Activated T-cell treated with anti-CD3 and anti-CD28 coated beads for 24 hours (primary cell): ENCODE results near the gene CA5A.

Experiments used
- DNase-seq: peaks from one replicate; pipeline ENCODE4 v3.0.0-alpha.2; 2020; ENCODE audit warnings: low read depth

Gene CA5A

DNA sequence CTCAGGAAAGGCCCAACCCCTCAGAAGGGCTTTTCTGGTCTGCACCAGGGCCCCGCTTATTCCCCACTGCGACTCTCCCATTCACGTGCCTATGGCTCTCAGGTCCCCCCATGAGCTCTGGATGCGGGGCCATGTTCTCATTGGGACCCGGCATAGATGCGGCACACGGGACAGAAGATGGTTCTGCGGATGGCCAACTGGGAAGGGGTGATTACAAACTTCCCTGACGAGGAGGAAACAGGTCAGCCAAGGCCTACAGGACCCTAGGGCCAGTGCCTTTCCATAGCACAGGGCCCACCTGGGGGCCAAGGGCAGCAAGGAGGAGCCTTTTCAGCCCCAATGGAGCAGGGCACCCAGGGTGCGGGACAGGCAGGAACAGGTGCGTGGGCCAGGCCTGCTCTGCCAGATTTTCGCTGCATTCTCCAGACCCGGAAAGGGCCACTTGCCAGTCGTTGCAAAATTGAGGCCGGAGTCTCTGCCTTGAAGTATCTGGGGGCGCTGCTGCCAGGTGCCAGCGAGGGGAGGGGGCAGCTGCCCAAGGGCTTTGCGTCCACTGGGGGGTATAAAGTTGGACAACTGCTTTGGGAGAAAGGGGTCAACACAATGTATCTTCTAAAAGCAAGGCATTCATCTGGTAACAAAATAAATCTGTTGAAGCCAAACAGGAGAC lies 87.5 kb downstream of the CA5A start:
- DNase-seq, result no peak

DNA sequence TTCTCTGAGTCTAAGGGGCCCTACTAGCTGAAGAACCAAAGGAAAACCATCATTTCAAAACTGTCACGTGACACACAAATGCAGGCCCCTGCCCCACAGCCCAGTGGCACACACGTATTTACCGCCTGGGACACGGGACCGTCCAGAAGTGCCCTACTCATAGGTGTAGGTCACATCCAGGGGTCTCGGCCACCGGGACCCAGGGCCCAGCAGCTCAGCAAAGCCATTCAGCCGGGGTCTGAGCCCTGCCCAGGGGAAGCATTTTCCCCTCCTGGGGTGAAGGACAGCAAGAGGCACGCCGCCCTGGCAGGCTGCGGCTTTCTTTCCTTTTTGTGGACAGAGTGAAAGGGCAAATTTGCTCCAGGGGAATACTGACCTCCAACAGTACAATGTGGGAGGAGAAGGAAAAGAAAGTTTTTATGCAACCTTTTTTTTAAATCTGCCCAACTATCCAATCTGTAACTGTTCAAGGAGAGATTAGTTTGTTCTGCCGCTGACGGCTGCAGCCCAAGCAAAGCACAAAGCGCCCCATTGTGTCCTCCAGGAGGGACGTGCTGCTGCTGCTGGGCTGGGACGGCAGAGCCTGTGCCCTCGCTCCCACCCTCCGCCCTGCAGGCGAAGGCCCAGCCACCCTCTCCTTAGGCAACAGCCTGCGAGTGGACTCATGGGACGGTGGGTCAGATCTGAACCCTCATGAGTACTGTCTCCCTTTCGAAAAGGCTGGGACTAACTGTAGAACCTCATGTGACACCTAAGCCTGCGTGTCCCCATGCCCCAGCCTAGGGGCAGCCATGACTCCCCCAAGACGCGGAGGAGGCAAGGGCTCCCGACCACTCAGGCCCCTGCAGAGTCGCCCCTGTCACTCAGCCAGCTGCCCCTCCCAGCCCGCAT lies 88.3 kb downstream of the CA5A start:
- no peak for DNase-seq

DNA sequence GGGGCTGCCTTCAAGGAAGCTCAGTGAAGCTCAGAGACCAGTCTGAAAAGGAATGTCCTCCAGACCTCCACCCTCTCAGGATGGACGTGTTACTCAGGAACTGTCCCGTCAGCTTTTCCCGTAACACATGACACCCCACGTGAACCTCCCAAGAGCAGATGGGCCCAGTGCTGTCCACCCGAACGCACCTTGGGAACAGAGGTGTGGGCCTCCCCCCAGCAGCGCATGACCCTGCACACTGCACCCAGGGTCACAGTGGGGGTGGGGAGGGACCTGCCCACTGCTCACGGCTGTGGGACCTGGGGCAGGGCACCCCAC lies 88.9 kb downstream of the CA5A start:
- DNase-seq, result no peak

DNA sequence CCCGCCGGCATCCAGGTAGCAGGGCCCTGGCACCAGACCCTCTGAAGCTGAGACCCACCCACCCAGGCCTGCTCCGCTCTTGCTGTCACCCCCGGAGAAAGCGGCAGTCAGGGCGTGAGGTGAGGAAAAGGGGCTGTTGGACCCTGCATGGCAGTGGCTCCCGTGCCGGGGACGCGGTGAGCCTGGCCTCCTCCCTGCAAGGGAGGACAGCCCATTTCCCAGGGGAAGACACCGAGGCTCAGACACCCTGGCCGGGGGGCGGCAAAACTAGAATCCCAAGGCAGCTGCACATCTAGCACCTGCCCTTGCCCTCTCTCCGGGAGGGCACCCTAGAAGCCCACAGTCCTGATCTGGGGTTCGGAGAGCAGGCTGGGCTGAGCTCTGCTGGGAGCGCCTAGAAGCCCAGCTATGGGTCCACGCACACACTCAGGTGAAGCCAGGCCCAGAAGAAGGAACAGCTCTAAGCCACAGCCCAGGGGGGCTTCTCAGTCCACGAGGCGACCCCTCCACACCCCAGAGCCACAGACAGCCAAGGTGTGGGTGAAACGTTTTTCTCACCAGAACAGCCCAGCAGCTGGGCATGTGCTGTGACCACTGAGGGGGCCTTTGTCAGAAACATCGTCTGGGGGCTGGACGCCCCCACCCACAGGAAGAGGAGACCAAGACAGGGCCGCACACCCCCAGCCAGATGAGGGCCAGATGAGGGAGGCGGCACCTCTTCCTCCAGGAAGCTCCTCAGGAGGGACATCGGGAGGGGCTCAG lies 89.4 kb downstream of the CA5A start:
- no peak for DNase-seq

DNA sequence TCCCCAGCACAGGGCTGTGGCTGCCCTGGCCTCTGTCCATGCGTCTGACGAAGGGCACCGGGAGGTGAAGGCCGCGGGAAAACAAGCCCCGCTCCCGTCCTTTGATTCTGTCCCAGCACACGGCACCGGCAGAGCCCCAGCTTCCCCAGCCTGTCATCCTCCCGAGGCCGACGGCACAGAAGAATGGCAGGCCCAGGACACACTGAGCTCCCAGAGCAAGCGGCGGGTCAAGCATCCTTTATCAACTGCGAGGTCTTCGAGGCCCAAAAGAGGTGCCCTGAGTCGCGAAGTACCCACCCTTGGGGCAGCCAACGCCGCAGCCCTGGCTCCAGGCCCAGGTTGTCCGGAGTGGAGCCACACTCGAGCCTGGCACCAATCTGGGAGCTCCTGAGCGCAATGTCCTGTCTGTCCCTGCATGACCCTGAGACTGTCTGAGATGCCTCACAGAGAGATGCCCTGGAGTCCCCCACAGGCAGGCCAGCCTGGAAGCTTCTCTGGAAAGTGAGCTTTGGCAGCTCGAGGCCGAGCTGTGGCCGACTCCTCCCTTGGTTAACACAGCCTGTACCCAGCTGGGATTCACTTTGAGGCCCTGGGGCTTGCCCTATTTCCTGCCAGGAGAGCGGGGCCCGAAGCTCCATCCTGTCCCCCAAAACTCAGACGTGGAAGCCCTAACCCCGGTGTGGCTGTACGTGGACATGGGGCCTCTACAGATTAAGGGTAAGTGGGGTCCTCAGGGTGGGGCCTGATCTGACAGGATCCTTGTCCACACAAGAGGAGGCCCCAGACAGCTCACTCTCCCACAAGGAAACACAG lies 90.3 kb downstream of the CA5A start:
- no peak for DNase-seq

DNA sequence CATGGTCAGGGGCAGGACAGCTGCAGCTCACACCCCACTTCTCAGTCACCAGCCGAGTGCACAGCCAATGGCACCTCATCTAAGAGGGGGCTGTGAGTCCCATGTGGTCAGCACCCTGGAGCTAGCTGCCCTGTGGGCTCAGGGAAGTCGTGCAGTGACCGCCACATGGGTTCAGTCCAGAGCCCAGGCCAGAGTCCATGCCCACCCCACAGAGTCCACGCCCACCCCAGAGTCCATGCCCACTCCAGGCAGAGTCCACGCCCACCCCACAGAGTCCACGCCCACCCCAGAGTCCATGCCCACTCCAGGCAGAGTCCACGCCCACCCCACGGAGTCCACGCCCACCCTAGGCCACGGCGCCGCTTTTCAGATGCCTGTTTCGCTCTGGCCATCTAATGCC lies 91.1 kb downstream of the CA5A start:
- no peak for DNase-seq

DNA sequence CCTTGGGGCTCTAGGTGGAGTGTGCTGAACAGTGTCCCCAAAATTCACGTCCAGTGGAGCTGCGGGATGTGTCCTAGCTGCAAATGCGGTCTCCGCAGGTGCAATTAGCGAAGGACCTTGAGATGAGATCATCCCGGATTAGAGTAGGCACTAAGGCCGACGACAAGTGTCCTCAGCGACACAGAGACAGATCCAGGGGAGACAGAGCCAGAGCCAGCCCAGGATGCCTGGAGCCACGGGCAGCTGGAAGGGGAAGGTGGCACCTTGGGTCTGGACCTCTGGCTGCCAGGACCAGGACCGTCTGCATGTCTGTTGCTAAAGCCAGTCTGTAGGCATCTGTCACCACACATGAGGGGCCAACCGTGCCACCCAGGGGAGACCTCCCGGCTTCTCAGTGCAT lies 91.5 kb downstream of the CA5A start:
- no peak for DNase-seq

DNA sequence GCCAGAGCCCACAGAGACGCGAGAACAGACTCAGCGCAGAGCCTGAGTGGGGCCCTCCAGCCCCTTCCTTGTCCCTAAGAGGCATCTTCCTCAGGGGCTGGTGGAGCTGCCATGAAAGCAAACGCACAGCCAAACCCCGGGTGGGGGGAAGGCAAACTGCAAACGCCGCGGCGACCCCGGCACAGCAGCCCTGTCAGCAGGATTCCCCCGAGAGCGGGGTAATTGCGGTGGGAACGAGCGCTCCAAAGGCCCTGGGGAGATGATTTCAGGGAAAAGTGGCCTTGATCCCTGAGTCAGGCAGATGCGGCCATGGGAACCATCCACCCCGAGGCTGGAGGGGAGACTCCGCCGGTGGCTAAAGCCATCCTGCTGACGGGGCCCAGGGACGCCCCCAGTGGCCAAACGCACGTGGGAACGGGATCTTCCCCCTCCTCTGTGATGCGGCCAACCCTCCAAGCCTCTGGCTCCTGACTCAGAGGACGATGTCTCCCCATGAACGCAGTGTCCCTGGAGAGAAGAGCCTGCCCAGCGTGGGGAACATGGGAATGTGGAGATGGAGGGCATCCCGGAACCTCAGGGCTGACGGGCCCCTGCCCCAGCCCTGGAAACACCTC lies 92.1 kb downstream of the CA5A start:
- no peak for DNase-seq

DNA sequence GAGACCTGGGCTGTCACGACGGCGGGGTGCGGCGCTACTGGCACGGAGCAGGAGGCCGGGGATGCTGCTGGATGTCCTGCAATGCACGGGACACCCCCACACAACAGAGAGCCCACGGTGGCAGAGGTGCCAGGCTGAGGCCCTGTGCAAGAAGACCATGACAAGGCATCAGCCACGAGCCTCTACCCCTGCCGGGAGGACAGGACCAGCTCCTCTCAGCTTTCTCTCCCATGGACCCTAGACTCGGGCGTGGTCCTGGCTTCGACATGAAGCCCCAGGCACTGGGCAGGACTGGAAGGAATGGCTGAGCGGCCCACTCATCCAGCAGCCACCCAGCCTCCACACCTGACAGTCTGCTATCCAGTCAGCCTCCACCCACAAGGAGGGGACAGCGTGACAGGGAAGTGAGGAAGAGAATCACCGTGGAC lies 92.6 kb downstream of the CA5A start:
- DNase-seq, result no peak

DNA sequence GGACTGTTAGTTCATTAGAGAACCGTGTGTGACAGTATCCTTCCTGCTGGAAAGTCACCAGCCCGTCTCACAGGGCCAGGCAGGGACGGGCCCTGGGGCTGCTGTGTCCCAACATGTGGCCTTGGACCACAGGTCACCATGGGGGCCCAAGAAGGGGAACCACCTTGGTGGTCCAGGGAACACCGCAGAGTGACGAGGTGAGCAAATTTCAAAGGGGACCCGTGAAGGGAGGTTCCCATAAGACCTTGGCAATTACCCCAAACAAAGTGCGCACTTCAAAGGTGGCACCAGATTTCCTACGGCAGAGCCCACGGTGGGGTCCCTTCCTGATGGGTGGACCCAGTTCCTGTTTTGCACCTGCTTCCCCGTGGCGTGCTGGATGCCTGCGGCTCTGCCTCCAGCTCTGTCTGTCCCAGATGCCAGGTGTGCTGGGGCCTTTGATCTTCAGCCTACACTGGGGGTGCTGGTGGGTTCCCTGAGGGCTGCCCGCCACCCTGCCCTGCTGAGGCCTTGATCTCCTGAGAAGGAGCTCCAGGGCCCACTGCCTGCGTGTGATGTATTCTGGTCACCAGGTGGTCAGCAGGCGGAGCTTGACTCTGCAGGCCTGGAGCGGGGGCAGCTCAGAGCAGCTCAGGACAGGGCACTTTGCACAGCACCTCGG lies 94.0 kb downstream of the CA5A start:
- no peak for DNase-seq

DNA sequence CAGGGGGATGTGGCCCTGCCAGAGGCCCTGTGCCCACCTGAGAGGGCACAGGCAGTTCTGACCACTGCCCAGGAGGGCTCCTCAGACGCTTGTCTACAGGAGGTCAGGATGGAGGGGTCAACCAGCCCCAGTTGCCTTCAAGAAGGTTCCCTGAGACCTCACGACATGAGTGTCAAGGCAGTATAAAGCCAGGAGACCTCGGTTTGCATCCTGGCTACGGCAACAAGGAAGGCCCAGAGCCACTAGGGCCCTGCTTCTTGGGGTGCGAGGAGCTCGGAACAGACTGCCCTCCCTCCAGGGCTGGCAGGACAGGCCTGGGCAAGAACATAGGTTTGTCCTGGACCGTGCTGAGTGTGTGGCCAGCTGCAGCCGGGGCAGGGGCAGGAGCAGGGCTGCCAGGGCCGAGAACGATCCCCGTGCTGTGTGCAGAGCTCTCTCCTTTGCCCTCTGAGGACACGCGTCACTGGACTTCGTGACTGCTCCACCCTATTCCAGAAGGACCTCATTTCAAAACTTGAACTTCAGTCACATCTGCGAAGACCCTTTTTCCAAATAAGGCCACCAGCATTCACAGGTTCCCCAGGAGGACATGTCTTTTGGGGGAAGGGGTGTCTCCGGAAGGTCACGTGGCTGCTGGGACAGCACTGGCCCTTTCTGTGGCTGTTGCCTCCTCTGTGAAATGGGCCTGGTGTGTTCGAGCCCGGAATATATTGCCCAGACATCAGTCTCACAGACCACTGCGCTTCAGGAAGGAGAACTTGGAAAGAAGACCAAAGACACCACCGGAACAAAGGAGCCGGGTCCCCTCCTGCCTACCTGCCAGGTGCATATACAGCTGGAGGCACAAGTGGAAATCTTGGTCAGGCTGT lies 94.8 kb downstream of the CA5A start:
- DNase-seq, result no peak

DNA sequence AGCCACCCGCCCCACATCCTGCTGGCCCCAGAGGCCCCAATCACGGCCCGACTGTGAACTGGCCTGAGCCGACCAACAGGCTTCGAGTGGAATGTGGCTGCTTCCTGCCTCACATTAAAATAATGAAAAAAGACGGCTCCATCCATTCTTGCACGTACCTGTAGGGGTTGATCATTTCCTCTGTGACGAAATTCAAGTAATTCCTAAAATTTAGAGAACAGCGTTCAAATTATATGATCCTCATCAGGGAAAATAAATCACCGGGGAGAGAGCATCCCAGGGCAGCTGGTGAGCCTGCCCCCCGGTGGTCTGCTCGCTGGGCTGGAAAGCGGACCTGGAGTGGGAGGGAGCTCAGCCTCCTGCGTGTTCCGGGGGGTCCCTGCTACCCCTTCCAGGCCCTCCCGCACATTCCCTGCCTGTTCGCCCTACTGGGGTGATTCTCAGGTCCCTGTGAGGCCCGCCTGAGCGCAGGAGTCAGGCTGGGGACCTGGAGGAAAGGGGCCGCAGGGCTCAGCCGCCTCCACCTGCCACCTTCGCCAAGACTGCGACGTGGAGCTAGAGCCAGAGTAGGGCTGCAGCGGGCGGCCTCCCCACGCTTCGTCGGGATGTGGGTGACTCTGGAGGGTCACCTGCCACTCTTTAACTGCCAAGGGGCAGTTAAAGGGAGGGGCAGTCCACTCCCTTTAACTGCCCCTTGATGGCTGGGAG lies 95.9 kb downstream of the CA5A start:
- no peak for DNase-seq

DNA sequence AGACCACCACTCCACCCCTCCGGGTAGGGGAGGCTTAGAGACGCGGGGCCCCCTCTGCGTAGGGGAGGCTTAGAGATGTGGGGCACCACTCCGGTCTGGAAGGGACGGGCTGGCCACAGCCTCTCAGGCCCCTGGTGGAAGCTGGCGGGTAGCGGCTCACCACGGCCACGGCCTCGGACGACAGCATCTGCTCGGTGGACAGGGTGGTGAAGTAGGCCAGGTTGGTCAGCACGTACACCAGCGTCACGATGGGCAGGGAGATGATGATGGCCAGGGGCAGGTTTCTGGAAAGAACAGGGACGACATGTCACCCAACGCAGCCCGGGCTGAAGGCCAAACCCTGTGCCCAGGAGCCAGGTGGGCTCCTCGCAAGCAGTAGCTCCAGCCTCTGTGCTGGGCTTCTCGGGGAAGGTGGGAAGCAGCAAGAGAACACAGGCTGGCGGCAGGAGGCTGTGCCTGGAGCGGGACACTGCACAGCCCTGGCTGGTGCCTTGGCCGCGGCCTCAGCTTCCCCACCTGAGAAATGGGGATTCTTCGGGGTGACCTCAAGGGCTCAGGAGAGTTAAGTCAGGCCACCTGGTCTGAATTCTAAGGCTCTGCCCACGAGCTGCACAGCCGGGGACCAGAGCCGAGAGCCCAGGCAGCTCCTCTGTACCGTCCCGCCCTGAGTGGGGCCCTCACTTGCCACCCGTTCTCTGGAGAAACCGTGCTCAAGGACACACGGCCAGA lies 96.6 kb downstream of the CA5A start:
- DNase-seq, result no peak

DNA sequence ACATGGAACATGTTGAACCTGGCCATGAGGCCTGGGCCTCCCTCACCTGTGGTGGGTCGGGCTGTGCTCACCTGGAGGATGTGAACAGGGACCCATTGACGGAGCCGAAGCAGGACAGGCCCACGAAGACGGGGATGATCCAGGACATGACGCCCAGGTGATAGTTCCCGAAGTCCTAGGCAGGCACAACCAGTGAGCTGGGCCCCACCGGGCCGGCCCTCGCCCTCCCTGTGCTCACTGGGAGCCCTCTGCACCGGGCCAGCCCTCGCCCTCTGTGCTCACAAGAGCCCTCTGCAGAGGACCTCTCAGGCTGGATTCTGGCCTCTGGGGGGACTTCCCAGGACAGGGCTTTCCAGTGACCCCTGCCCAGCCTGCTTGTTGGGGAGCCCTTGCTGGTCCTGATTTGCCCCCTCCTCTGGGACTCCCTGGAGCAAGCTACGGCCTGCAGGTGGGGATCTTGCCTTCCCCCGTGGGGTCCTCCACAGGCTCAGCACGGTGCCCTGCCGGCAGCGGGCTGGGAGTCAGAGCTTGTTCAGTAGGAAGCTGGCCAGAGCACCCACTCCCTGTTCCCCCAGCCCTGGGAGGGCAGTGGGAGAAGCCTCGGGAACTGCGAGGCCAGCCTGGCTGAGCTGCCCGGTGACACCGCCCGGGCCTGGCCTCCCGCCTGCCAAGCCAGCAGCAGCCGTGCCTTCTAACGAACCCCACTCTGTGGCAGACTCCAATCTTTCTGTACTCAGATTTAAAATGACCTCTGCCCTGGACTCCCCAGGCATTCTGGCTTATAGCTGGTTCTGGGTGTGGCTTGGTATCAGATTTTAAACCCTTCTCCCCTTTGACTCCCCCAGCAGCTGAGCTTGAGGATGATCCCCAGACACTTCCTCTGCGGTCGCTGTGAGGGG lies 97.4 kb downstream of the CA5A start:
- DNase-seq, result no peak
